Right atrium auricular region (tissue), 2 donors: Measurements from ENCODE around the gene ILDR2. TPM values are rescaled to one million over a fixed set of nuclear protein-coding genes. Genes with fewer than 3 reads are reported as not detected.
A peak's percentile ranks its signal among the peaks of the same experiment; 100 is the strongest.
"Not testable (repeated sequence)": the region's sequence is repeated elsewhere in the genome, so short reads cannot be mapped to it uniquely, and the experiment has no call there.

Source experiments
- DNase-seq: peaks from one replicate; pipeline ENCODE4 v3.0.0-alpha.2; 2019; ENCODE audit warnings: low spot score
- H3K27ac ChIP-seq, 2 donors: fragments of 200-600 bp; sonication (generic); 1 replicate in 1 of 2; 2 replicates in 1 of 2; pipeline ENCODE4 v1.5.1; 2016 to 2019
- H3K27me3 ChIP-seq, 2 donors: fragments of 200-600 bp; sonication (generic); one replicate each; pipeline versions ENCODE4 v1.5.1 to v1.6.0; 2017 to 2019
- H3K36me3 ChIP-seq: fragments of 200-600 bp; sonication (generic); one replicate; pipeline ENCODE4 v1.5.1; 2016
- H3K4me1 ChIP-seq, 2 donors: fragments of 200-600 bp; sonication (generic); one replicate each; pipeline versions ENCODE4 v1.5.1 to v1.6.0; 2017 to 2019
- H3K4me3 ChIP-seq, 2 donors: fragments of 200-600 bp; sonication (generic); 1 replicate in 1 of 2; 2 replicates in 1 of 2; pipeline ENCODE4 v1.5.1; 2017 to 2019; ENCODE audit warnings: mild to moderate bottlenecking in 1 of 2, moderate library complexity in 1 of 2
- H3K9me3 ChIP-seq, 2 donors: fragments of 200-600 bp; sonication (generic); one replicate each; pipeline ENCODE4 v1.5.1; 2019
- CTCF ChIP-seq, 2 donors: fragments of 200-600 bp; sonication (generic); IDR thresholded peaks; one replicate each; pipeline ENCODE4 v1.5.1; 2019; ENCODE audit warnings: antibody characterized with exemption in 2 of 2
- total RNA-seq, 2 donors: library from RNA; depleted of rRNA; stranded (reverse); fragments of >200 nt; gene quantifications; one replicate each; pipeline ENCODE4 v1.1.0, GENCODE V29; 2016

Gene ILDR2
- total RNA-seq, 2 donors from 2014 or later, result 7.3 to 23.2 TPM

GRCh38 chr1:166889776-166890175, 85.6 kb downstream of the ILDR2 start:
- no peak for DNase-seq
- H3K27ac ChIP-seq, result no peak overlapping the region
- no peaks in the 10 kb centered on the region for H3K4me1 ChIP-seq
- no peak overlapping the region for H3K4me3 ChIP-seq
- no peaks in the 10 kb centered on the region for H3K9me3 ChIP-seq
- no peaks in the 10 kb centered on the region for H3K27me3 ChIP-seq
- H3K36me3 ChIP-seq, result no peaks in the 10 kb centered on the region
- no peak for TF ChIP-seq CTCF (IDR thresholded peaks at IDR 0.05)

- Histone ChIP-seq H3K4me3 (no peak overlapping the region), H3K36me3 (no peaks in the 10 kb centered on the region), H3K27me3 (peaks cover 0 to 3% of the 10 kb centered on the region in 2 donors), H3K9me3 (no peaks in the 10 kb centered on the region), H3K4me1 (peaks cover 0 to 8% of the 10 kb centered on the region in 2 donors), H3K27ac (no peak overlapping the region)
- TF ChIP-seq CTCF (IDR thresholded peaks at IDR 0.05), result no peak
- no peak for DNase-seq
Observed at GRCh38 chr1:166888373-166889111, 86.8 kb downstream of the ILDR2 start.

GRCh38 chr1:166884971-166885370, 90.4 kb downstream of the ILDR2 start:
- Histone ChIP-seq H3K4me1 (peaks cover 0 to 8% of the 10 kb centered on the region in 2 donors), H3K27ac (no peak overlapping the region), H3K9me3 (no peaks in the 10 kb centered on the region), H3K36me3 (no peaks in the 10 kb centered on the region), H3K4me3 (no peak overlapping the region), H3K27me3 (peaks cover 0 to 3% of the 10 kb centered on the region in 2 donors)
- DNase-seq, result no peak
- no peak for TF ChIP-seq CTCF (IDR thresholded peaks at IDR 0.05)

- peaks cover 0 to 3% of the 10 kb centered on the region in 2 donors for H3K27me3 ChIP-seq
- peak overlapping the region in 1 of 2 donors; percentile 30 for H3K4me3 ChIP-seq
- H3K36me3 ChIP-seq, result no peaks in the 10 kb centered on the region
- H3K4me1 ChIP-seq, result peaks cover 0 to 8% of the 10 kb centered on the region in 2 donors
- peak; percentile 62 to 84 for TF ChIP-seq CTCF (IDR thresholded peaks at IDR 0.05)
- no peaks in the 10 kb centered on the region for H3K9me3 ChIP-seq
- no peak overlapping the region for H3K27ac ChIP-seq
- no peak for DNase-seq
Observed at GRCh38 chr1:166884040-166884642, 91.2 kb downstream of the ILDR2 start.

GRCh38 chr1:166882893-166883292, 92.4 kb downstream of the ILDR2 start:
- no peak overlapping the region for H3K27ac ChIP-seq
- peaks cover 0 to 8% of the 10 kb centered on the region in 2 donors for H3K4me1 ChIP-seq
- H3K36me3 ChIP-seq, result no peaks in the 10 kb centered on the region
- TF ChIP-seq CTCF (IDR thresholded peaks at IDR 0.05), result no peak
- peaks cover 0 to 3% of the 10 kb centered on the region in 2 donors for H3K27me3 ChIP-seq
- H3K9me3 ChIP-seq, result no peaks in the 10 kb centered on the region
- no peak for DNase-seq
- H3K4me3 ChIP-seq, result no peak overlapping the region

GRCh38 chr1:166878173-166878917, 97.0 kb downstream of the ILDR2 start:
- not testable (repeated sequence) for H3K27ac ChIP-seq, H3K36me3 ChIP-seq, DNase-seq, H3K9me3 ChIP-seq, H3K4me3 ChIP-seq, H3K27me3 ChIP-seq
- H3K4me1 ChIP-seq, result peaks cover 0 to 24% of the 10 kb centered on the region in 2 donors
